Activated naive CD8-positive, alpha-beta T cell (primary cell): ENCODE measurements around the gene SLC34A1.
"Not testable (repeated sequence)": the region's sequence is repeated elsewhere in the genome, so short reads cannot be mapped to it uniquely, and the experiment has no call there.

Experiments used
- H3K27ac Mint-ChIP-seq: one replicate; pipeline ENCODE4 v1.8.0; 2021; ENCODE audit warnings: mixed read lengths
- H3K27me3 Mint-ChIP-seq: one replicate; pipeline ENCODE4 v1.8.0; 2021; ENCODE audit warnings: mixed read lengths
- H3K36me3 Mint-ChIP-seq: one replicate; pipeline ENCODE4 v1.8.0; 2021; ENCODE audit warnings: mixed read lengths
- H3K4me1 Mint-ChIP-seq: one replicate; pipeline ENCODE4 v1.8.0; 2021; ENCODE audit warnings: low read depth, mixed read lengths
- H3K4me3 Mint-ChIP-seq: one replicate; pipeline ENCODE4 v1.8.0; 2021; ENCODE audit warnings: mild to moderate bottlenecking, mixed read lengths
- H3K9me3 Mint-ChIP-seq: one replicate; pipeline ENCODE4 v1.8.0; 2021; ENCODE audit warnings: low read depth, mixed read lengths

Gene SLC34A1

GRCh38 chr5:177420472-177420871 is 36.2 kb downstream of the SLC34A1 start:
- not testable (repeated sequence) for H3K27me3 Mint-ChIP-seq, H3K9me3 Mint-ChIP-seq, H3K36me3 Mint-ChIP-seq, H3K4me3 Mint-ChIP-seq, H3K27ac Mint-ChIP-seq
- peaks cover 11% of the 10 kb centered on the region for H3K4me1 Mint-ChIP-seq

- Mint-ChIP-seq H3K9me3 (no peaks in the 10 kb centered on the region), H3K36me3 (no peaks in the 10 kb centered on the region), H3K4me1 (peaks cover 13% of the 10 kb centered on the region)
These were observed 37.0 kb downstream of the SLC34A1 start for GRCh38 chr5:177421062-177421798.

GRCh38 chr5:177423671-177424070 is 39.4 kb downstream of the SLC34A1 start:
- Mint-ChIP-seq H3K9me3 (no peaks in the 10 kb centered on the region), H3K4me1 (peaks cover 20% of the 10 kb centered on the region), H3K4me3 (no peak overlapping the region), H3K27me3 (no peaks in the 10 kb centered on the region), H3K36me3 (no peaks in the 10 kb centered on the region), H3K27ac (no peak overlapping the region)

More at GRCh38 chr5:177421062-177421798, 37.0 kb downstream of the SLC34A1 start:
- Mint-ChIP-seq H3K27me3 (no peaks in the 10 kb centered on the region), H3K27ac (no peak overlapping the region), H3K4me3 (no peak overlapping the region)

GRCh38 chr5:177425196-177425800 is 41.1 kb downstream of the SLC34A1 start:
- Mint-ChIP-seq H3K9me3 (no peaks in the 10 kb centered on the region), H3K36me3 (peaks cover 2% of the 10 kb centered on the region), H3K4me3 (peak overlapping the region; percentile 95), H3K4me1 (peaks cover 36% of the 10 kb centered on the region), H3K27me3 (no peaks in the 10 kb centered on the region), H3K27ac (peak overlapping the region; percentile 98)

GRCh38 chr5:177425801-177426565 is 41.7 kb downstream of the SLC34A1 start:
- peaks cover 43% of the 10 kb centered on the region for H3K4me1 Mint-ChIP-seq
- H3K27me3 Mint-ChIP-seq, result no peaks in the 10 kb centered on the region
- H3K27ac Mint-ChIP-seq, result peak overlapping the region; percentile 98
- no peaks in the 10 kb centered on the region for H3K9me3 Mint-ChIP-seq
- H3K36me3 Mint-ChIP-seq, result peaks cover 2% of the 10 kb centered on the region
- H3K4me3 Mint-ChIP-seq, result peak overlapping the region; percentile 95

- Mint-ChIP-seq H3K4me1 (peaks cover 48% of the 10 kb centered on the region), H3K36me3 (peaks cover 2% of the 10 kb centered on the region), H3K4me3 (peak within 1 kb of the TSS; percentile 95), H3K27me3 (no peaks in the 10 kb centered on the region), H3K27ac (peak within 1 kb of the TSS; percentile 98), H3K9me3 (no peaks in the 10 kb centered on the region)
These were observed 42.5 kb downstream of the SLC34A1 start, which contains the start of gene GRK6 for GRCh38 chr5:177426566-177427210. Gene GRK6 (plus strand): TSS chr5:177426676. CDS start chr5:177426846, 170 bp downstream.

- Mint-ChIP-seq H3K36me3 (peaks cover 2% of the 10 kb centered on the region), H3K4me3 (peak overlapping the region; percentile 93), H3K27me3 (no peaks in the 10 kb centered on the region), H3K27ac (peak overlapping the region; percentile 93), H3K4me1 (peaks cover 54% of the 10 kb centered on the region), H3K9me3 (no peaks in the 10 kb centered on the region)
These were observed 43.1 kb downstream of the SLC34A1 start for GRCh38 chr5:177427211-177427822.

- Mint-ChIP-seq H3K4me3 (peak overlapping the region; percentile 93), H3K4me1 (peaks cover 57% of the 10 kb centered on the region), H3K27ac (peak overlapping the region; percentile 93), H3K9me3 (no peaks in the 10 kb centered on the region), H3K36me3 (peaks cover 2% of the 10 kb centered on the region), H3K27me3 (no peaks in the 10 kb centered on the region)
These were observed 43.8 kb downstream of the SLC34A1 start for GRCh38 chr5:177427919-177428573.

- H3K27me3 Mint-ChIP-seq, result no peaks in the 10 kb centered on the region
- H3K9me3 Mint-ChIP-seq, result no peaks in the 10 kb centered on the region
- H3K4me3 Mint-ChIP-seq, result peak overlapping the region; percentile 93
- H3K4me1 Mint-ChIP-seq, result peaks cover 61% of the 10 kb centered on the region
- H3K36me3 Mint-ChIP-seq, result peaks cover 2% of the 10 kb centered on the region
- peak overlapping the region; percentile 93 for H3K27ac Mint-ChIP-seq
These were observed 44.5 kb downstream of the SLC34A1 start for GRCh38 chr5:177428574-177429217.

GRCh38 chr5:177429248-177430040 is 45.2 kb downstream of the SLC34A1 start:
- Mint-ChIP-seq H3K27ac (peak overlapping the region; percentile 93), H3K9me3 (no peaks in the 10 kb centered on the region), H3K4me1 (peaks cover 68% of the 10 kb centered on the region), H3K27me3 (no peaks in the 10 kb centered on the region), H3K4me3 (peak overlapping the region; percentile 93), H3K36me3 (peaks cover 5% of the 10 kb centered on the region)

- Mint-ChIP-seq H3K27ac (peak overlapping the region; percentile 93), H3K27me3 (no peaks in the 10 kb centered on the region), H3K4me1 (peaks cover 68% of the 10 kb centered on the region), H3K9me3 (no peaks in the 10 kb centered on the region), H3K36me3 (peaks cover 5% of the 10 kb centered on the region), H3K4me3 (peak overlapping the region; percentile 93)
These were observed 46.1 kb downstream of the SLC34A1 start for GRCh38 chr5:177430140-177430951.

- Mint-ChIP-seq H3K27me3 (no peaks in the 10 kb centered on the region), H3K4me3 (peak overlapping the region; percentile 93), H3K36me3 (peaks cover 5% of the 10 kb centered on the region), H3K4me1 (peaks cover 66% of the 10 kb centered on the region), H3K9me3 (no peaks in the 10 kb centered on the region), H3K27ac (peak overlapping the region; percentile 93)
These were observed 46.7 kb downstream of the SLC34A1 start for GRCh38 chr5:177430972-177431316.
